Astrocyte of the spinal cord (primary cell): ENCODE results near the gene CUEDC1.
A peak's percentile ranks its signal among the peaks of the same experiment; 100 is the strongest.

ENCODE experiments used
- DNase-seq: peaks from one replicate; pipeline ENCODE4 v3.0.0; 2011; ENCODE audit warnings: low read depth, low spot score
- H3K4me3 ChIP-seq: 2 replicates; pipeline ENCODE4 v1.5.1; 2011; ENCODE audit warnings: low read depth, mild to moderate bottlenecking, low read length, moderate library complexity
- in situ Hi-C: cut with HindIII; loops from 2 replicates; pipeline ENCODE4 v1.10.0; 2017; ENCODE audit warnings: low sequenced_read_pairs
- TF ChIP-seq, protein P1 (sequence below): IDR thresholded peaks from 2 replicates; pipeline ENCODE4 v1.5.1; 2012; ENCODE audit warnings: low read depth, mild to moderate bottlenecking, low read length, inconsistent platforms

Gene CUEDC1

GRCh38 chr17:57915544-57915943, 39.7 kb downstream of the CUEDC1 start:
- no peak for DNase-seq

DNA sequence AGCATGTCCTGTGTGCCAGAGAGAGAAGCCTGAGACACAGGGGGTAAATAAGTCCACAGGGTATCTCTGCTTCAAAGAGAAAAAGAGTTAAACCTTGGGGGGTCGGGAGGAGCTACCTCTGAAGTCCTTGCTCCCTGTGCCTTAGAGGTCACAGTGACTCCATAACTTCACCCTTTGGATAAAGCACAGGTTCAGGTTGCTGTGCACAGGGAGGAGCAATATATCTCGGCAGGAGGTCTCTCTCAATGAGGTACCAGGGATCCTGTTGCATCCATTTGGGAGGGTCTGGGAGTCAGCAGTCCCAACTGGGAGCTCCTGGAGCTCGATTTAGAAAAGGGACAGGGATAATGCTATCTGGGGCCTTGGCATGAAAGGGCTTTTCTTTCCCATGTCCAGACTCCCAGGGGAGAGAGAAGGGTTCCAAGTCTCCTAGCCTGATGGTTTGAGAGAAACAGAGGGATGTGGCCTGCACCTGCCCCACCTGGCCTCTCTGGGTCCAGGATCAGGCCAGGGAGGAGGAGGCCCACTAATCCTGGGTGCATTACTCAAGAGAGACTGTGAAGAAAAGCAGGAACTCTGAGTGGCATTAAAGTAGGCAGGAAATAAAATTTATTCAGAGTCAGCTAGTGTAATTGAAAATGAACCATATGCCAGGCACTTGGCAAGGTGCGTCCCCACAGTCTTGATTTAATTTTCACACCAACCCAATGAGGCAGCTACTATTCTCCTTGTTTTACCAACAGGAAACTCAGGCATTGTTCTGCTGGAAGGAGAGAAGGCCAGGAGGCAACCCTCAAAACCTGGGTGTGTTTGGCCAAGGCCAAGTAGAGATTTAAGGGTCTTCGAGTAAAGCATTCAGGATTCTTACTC, 40.7 kb downstream of the CUEDC1 start:
- in situ Hi-C loops = no loop called here
- TF ChIP-seq, protein P1, sequence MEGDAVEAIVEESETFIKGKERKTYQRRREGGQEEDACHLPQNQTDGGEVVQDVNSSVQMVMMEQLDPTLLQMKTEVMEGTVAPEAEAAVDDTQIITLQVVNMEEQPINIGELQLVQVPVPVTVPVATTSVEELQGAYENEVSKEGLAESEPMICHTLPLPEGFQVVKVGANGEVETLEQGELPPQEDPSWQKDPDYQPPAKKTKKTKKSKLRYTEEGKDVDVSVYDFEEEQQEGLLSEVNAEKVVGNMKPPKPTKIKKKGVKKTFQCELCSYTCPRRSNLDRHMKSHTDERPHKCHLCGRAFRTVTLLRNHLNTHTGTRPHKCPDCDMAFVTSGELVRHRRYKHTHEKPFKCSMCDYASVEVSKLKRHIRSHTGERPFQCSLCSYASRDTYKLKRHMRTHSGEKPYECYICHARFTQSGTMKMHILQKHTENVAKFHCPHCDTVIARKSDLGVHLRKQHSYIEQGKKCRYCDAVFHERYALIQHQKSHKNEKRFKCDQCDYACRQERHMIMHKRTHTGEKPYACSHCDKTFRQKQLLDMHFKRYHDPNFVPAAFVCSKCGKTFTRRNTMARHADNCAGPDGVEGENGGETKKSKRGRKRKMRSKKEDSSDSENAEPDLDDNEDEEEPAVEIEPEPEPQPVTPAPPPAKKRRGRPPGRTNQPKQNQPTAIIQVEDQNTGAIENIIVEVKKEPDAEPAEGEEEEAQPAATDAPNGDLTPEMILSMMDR = no peak
- no peak for DNase-seq
- H3K4me3 ChIP-seq = no peak overlapping the region

More at GRCh38 chr17:57915544-57915943, 39.7 kb downstream of the CUEDC1 start:
- H3K4me3 ChIP-seq = no peak overlapping the region
- TF ChIP-seq, protein P1 = no peak
- in situ Hi-C loops = no loop called here

- TF ChIP-seq, protein P1 = no peak
- no peak overlapping the region for H3K4me3 ChIP-seq
- in situ Hi-C loops = no loop called here
These were observed 41.5 kb downstream of the CUEDC1 start for GRCh38 chr17:57913575-57914272.

DNA sequence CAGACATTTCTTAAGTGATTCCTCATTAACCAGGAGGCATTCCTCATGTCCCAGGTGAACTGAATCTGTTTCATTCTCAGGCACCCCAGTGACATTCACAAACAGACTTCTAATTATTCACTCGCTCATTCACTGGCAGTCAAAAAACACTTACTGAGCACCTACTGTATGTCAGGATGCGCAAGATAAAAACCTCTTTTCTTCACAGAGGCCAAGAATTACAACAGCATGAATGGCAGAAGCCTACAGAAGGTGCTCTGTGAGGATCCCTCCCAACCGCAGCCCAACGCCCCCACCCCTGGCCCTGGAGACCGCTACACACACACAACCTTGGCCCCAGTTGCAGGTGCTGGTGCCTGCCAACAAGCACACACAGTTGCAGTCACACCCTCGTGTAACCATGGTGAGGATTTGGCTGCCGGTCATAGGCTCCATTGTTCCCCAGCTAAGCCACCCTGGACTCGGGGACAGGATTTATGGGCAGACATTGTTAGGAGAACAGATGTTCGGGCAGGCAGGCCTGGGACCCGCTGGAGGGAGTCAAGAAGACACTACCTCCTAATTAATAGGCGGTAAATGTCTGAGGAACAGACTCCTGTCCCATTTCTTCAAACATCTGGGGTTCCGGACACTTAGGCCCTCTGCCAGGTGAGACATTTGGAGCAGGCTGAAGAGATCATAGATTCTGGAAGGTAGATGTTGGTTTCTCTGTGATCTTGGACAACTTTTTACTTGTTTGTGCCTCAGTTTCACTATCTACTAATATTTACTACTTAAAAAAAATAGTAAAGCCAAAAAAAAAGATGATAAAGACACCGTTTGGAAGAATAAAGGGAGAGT, 43.2 kb downstream of the CUEDC1 start:
- no peak overlapping the region for H3K4me3 ChIP-seq

More at GRCh38 chr17:57913575-57914272, 41.5 kb downstream of the CUEDC1 start:
- DNase-seq = no peak

DNA sequence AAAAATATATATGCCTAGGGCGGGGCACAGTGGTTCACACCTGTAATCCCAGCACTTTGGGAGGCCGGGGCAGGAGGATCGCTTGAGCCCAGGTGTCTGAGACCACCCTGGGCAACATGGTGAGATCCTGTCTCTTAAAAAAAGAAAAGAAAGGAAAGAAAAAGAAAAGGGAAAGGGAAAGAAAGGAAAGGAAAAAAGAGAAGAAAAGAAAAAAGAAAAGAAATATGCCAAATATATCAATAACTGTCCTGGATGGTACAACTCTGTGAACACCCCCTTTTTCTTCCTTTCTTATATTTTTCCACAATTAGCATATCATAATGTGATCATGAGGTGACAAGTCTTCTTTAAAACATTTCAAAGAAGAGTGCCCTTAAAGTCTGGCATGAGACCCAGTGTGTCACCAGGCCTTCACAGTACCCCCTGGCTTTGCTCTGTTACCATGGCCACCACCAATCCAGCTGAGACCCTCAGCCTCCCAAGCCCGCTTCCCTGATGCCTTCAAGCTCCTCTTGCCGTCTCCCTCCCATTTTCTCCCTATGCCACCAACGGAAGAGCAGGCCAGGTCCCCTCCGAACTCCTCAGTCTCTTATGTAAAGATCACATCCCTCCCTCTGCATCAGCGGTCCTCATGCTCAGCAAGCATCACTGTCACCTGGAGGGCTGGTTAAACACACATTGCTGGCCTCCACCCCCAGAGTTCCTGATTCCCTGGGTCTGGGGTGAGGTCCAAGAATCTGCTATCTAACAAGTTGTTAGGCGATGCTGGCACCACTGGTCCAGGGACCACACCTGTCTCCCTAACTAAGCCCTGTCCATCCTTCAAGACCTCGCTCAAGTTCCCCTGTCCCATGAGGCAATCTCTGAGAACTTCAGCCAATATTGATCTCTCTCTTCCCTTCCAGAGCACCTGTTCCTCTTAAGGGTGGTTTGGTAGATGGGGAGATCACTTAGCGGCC, 44.5 kb downstream of the CUEDC1 start:
- in situ Hi-C loops = no loop called here
- TF ChIP-seq, protein P1 = no peak
- no peak overlapping the region for H3K4me3 ChIP-seq
- no peak for DNase-seq

More for the DNA sequence above, 43.2 kb downstream of the CUEDC1 start:
- peak; percentile 82 for DNase-seq
- TF ChIP-seq, protein P1 = no peak
- in situ Hi-C loops = no loop called here
